Dermis microvascular lymphatic vessel endothelial cell (primary cell): ENCODE results near the gene ATXN7L3. TPM values are rescaled to one million over a fixed set of nuclear protein-coding genes. Genes with fewer than 3 reads are reported as not detected.

Experiments used
- DNase-seq, 2 donors: peaks; one replicate each; pipeline versions ENCODE4 v3.0.0 to v3.0.0-alpha.2; 2010; ENCODE audit warnings: low read depth in 2 of 2
- total RNA-seq: library from RNA; depleted of rRNA; stranded (reverse); fragments of >200 nt; gene quantifications from 2 replicates; pipeline ENCODE4 v1.2.1, GENCODE V29; 2014

ATXN7L3 gene
- total RNA-seq, 1 donor from 2014 or later = 28.9 TPM

- DNase-seq = peak; percentile 59 to 93
These were observed 18.8 kb upstream of the ATXN7L3 start for GRCh38 chr17:44218344-44219107.

GRCh38 chr17:44217738-44218343 is 18.2 kb upstream of the ATXN7L3 start:
- DNase-seq = no peak

DNA sequence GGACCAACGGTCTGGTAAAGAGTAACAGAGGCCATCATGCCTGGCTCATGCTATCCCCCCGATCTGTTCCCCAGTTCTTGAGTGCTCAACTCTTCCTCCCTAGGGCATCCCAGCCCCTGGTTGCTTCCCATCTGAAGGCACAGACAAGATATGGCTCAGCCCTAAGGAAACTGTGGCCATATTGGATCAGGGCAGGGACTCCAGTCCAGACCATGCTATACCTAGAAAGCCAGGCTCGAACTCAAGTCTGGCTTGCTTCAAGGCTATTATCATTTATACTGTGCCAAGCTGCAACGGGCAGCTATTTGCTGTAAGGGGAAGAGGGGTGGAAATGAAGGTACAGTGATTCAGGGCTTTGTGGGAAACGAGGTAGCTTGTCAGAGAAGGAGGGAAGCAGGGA is 17.0 kb upstream of the ATXN7L3 start:
- no peak for DNase-seq

- no peak for DNase-seq
These were observed 16.5 kb upstream of the ATXN7L3 start for GRCh38 chr17:44216173-44216572.

DNA sequence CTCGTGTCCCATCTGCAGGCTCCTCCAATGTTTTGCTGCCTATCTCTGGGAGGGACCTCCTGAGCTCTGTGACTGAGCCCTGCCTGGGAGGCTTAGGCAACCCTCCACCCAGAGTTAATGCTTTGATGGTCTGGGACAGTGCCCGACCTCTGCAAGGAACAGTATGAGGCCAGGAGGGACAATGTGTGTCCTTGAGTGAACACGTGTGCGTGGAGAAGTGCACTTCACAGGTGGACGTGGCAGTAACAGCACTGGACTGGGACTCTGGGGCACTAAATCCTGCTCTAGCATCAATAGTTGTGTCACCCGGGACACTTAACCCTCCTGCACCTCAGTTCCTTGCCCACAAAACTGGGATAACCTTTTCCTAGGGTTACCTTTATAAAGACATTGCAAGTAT is 15.2 kb upstream of the ATXN7L3 start:
- no peak for DNase-seq

DNA sequence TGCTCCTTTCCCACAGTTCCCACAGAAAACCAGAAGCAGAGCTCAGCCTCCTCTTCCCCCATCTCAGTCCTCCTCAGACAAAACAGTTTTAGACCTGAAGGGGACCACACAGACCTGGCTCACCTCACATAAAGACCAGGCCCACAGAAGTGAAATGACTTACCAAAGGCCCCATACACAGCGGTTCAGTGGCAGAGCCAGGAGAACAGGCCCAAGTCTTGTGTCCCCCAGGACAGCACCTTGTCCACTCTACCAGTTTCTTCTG is 14.5 kb upstream of the ATXN7L3 start:
- no peak for DNase-seq

- no peak for DNase-seq
These were observed 13.9 kb upstream of the ATXN7L3 start for GRCh38 chr17:44213403-44214229.

- no peak for DNase-seq
These were observed 13.1 kb upstream of the ATXN7L3 start for GRCh38 chr17:44212507-44213402.

DNA sequence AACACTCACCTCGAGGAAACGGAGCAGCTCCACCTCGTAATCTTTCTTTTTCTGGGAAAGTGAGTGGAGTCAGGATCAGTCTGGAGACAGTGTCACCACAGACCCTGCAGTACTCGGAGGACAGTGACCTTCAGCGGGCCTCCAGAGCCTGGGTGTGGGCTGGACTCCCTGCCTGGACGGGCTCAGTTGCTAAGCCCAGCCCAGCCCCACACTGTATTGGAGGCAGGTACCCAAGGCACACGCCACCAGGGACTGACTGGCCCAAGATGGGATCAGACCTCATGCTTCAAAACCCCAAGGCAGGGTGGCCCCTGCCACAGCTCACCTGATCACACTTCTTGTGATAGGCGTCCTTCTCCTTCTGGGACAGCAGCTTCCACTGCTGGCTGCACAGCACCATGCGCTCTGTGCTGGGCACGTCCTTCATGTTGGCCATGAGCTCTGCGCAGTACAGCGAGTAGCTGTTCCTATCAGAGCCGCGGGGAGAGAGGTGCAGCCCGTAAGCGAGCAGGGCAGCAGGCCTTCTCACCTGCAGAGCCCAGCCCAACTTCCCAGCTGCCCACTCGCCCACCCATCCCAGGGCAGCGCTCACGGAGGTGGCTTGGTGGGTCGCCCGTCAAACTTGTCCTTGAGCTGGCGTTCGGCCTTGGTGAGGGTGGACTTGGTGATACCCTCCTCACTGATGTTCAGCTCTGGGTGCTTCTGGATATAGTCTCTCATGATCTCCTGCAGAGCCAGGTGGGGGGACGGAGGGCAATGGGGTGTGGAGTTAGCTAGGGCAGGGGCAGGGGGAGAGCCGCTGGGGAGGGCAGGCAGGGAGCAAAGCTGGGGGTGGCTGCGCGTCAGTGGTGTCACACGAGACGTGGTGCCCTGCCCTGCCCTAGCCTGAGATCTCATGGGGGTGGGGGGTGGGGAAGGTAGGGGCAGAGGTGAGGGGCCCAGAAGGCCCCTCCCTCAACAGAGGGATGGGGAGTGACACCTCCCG is 11.9 kb upstream of the ATXN7L3 start:
- DNase-seq = no peak

- DNase-seq = peak; percentile 71 to 93
These were observed 10.9 kb upstream of the ATXN7L3 start for GRCh38 chr17:44210342-44211192.

DNA sequence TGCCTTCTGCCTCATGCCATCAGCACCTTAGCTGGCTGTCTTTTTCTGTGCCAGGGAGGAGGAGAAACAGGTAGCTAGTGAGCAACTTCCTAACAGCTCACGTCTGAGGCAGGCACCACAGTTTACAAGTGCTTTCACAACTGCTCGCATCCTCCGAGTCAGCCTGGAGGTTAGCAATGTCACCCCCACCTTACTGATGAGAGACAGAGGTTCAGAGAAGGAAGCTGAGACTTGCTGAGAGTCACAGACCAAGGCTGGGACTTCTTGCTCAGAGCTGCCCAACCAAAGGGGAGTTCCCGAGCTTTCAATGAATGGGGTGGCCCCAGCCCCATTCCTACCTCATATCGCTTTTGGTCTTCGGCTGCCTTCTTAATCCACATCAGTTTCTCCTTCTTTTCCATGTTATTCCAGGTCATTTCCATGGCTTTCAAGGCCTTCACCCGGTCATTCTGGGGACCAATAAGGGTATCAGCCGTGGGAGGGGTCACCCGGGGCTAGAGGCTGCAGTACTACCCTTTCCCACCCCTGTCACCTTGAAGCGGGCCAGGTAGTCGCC is 10.2 kb upstream of the ATXN7L3 start:
- no peak for DNase-seq

- DNase-seq = no peak
These were observed 8.1 kb upstream of the ATXN7L3 start for GRCh38 chr17:44207743-44208142.

- DNase-seq = no peak
These were observed 7.6 kb upstream of the ATXN7L3 start for GRCh38 chr17:44207319-44207718.

DNA sequence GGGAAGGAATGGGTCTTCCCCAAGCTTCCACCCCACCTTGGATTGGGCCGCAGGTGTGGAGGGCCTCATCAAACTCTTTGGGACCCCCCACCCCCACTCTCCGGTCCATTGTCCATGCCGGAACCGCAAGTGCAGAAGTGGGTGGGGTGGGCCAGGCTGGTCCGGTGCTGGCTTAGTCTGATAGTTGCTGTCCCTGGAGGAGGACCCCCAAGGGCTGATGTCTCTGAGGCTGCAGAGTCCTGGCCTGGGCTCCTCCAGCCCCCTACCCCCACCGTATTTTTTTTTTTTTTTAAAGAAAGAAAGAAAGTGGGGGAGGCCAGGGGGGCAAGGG is 7.1 kb upstream of the ATXN7L3 start:
- DNase-seq = no peak

- no peak for DNase-seq
These were observed 6.5 kb upstream of the ATXN7L3 start for GRCh38 chr17:44205962-44206824.

GRCh38 chr17:44204441-44204882 is 4.8 kb upstream of the ATXN7L3 start:
- DNase-seq = peak in 1 of 2 donors; percentile 27

DNA sequence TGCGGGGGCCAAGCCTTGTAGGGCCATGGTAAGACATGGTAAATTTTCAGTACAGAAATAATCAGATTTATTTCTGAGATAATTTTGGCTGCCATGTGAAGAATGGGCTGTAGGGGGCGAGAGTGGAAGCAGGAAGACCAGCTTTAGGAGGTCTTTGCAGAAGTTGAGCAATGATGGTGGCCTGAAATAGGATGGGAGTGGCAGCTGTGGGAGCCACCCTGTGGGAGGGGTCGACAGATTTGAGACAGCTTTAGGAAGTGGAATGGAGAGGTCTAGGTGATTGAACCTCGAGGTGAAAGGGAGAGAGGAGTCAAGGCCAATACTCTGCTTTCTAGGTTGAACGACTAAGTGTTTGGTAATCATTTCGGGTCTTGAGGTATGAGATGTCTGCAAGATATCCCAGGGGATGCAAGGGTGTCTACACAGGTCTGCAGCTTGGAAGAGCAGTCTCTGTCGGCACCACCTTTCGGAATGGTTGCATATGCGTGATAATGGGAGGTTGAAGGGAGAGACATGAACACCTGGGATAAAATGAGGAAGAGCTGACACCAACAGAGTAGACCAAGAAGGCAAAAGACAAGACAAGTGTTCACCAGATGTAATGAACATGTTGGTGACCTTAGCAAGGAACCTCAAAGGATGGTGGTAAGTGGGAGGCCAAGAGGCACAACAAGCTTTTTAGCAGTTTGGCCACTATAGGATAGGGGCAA is 4.2 kb upstream of the ATXN7L3 start:
- DNase-seq = peak in 1 of 2 donors; percentile 58

DNA sequence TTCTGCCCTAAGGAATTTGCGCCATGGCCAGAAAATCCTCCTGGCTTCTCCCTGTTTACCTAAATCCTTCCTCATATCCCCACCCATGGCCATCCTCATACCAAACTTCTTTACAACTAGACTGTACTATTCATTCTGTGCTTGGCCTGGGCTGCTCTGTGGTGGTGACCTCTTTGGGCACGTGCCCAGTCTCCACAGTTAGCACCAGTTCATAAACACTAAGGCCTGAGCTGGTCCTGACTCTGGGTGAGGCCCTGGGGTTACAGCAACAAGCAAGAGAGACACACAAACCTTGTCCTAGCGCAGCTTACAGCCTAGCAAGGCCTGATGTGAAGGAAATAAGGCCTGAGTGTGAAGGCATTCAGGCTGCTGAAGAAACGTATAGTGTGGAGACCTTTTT is 3.1 kb upstream of the ATXN7L3 start:
- DNase-seq = no peak
